H1 (cell line): ENCODE measurements around the gene RBP7.

ENCODE experiments used
- JUN ChIP-seq: IDR thresholded peaks from 2 replicates; pipeline ENCODE4 v1.6.1; 2011; ENCODE audit warnings: low read depth, mild to moderate bottlenecking, improper control_type of control experiment, low read length
- TAF1 ChIP-seq: IDR thresholded peaks from 2 replicates; pipeline ENCODE4 v1.6.1; 2011; ENCODE audit warnings: mild to moderate bottlenecking, low read depth, low read length

DNA sequence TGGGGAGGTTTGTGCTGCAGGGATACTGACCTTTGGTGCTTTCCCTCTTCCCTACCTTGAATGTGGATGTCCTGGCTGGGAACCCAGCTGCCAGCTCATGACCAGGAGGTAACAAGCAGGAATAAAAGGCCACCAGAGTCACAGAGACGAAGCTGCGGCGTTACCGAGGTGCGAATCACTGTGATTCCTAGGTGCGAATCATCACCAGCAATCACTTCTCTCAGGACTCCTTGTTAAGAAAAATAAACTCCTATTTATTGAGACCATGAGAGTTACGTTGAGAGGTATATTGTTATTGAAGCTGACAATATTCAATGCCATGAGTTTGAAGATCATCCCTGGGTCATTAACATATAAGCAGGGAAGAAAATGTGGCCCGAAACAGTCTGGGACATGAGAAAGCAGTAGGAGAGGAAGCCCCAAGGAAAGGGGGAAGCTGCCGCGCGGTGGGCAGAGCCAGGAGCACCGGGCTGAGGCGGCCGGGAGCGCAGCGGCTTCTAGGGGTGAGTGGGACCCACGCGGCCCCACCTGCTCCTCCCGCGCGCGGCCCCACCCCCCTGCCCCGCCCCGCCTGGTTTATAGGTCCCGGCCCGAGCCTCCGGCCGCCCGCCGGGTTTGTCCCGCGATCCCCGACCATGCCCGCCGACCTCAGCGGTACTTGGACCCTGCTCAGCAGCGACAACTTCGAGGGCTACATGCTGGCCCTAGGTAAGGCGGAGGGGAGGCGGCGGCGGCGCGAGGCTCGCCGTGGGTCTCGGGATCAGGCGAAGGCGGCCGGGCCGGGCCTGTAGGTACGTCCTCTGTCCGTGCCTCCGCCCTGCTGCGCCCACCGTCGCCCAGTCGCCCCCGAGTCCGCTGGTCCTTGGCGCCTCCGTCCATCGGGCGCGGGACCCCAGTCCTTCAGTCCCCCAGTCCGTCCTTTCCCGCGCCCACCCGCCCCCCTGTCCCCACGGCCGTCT, at the start of gene RBP7:
- TF ChIP-seq TAF1 (no peak), JUN (no peak)
